PC-3 (cell line): ENCODE results near the gene SAMD13. TPM values are rescaled to one million over a fixed set of nuclear protein-coding genes. Genes with fewer than 3 reads are reported as not detected.
A peak's percentile ranks its signal among the peaks of the same experiment; 100 is the strongest.

Experiments
- ATAC-seq: fragments of 200-7000 bp; cut with Tn5 transposase; 2 replicates; pipeline ENCODE4 v1.9.1; 2020; ENCODE audit warnings: mild to moderate bottlenecking, moderate library complexity
- BruUV-seq: library from RNA; stranded (reverse); fragments of 400-500 nt; replicated peaks from 2 replicates; lab custom pipeline; 2021; lab: Mats Ljungman, UMichigan
- CTCF ChIA-PET: fragments of 300-600 bp; sonication (Branson Sonifier 250); formaldehyde crosslinking; loops from one replicate; lab custom pipeline; 2022; ENCODE audit warnings: antibody characterized with exemption; lab: Charles Lee
- POLR2A ChIA-PET: fragments of 300-600 bp; sonication (Branson Sonifier 250); formaldehyde crosslinking; loops from one replicate; lab custom pipeline; 2022; ENCODE audit warnings: antibody characterized with exemption; ENCODE audit not compliant: unreplicated experiment; lab: Charles Lee
- DNase-seq: peaks from one replicate; pipeline ENCODE4 v3.0.0-alpha.2; 2015
- H2AFZ ChIP-seq: fragments of 300-600 bp; sonication (generic); 2 replicates; pipeline ENCODE4 v1.6.0; 2016; ENCODE audit warnings: antibody characterized with exemption, low read length
- H3F3A ChIP-seq: fragments of 300-600 bp; sonication (generic); one replicate; pipeline ENCODE4 v1.6.0; 2017; ENCODE audit warnings: antibody characterized with exemption, low read length, control low read depth, mild to moderate bottlenecking; ENCODE audit not compliant: unreplicated experiment
- H3K27ac ChIP-seq: fragments of 300-600 bp; sonication (generic); 2 replicates; pipeline ENCODE4 v1.5.1; 2016; ENCODE audit warnings: mild to moderate bottlenecking, low read length
- H3K27me3 ChIP-seq: fragments of 300-600 bp; sonication (generic); 2 replicates; pipeline ENCODE4 v1.6.1; 2016; ENCODE audit warnings: low read length, mixed read lengths
- H3K36me3 ChIP-seq: fragments of 300-600 bp; sonication (generic); 2 replicates; pipeline ENCODE4 v1.6.1; 2016; ENCODE audit warnings: low read depth, mixed run types, low read length, mixed read lengths
- H3K4me1 ChIP-seq: fragments of 300-600 bp; sonication (generic); 2 replicates; pipeline ENCODE4 v1.5.1; 2016; ENCODE audit warnings: low read length; ENCODE audit not compliant: insufficient read depth
- H3K4me2 ChIP-seq: fragments of 300-600 bp; sonication (generic); 2 replicates; pipeline ENCODE4 v1.6.0; 2016; ENCODE audit warnings: low read length
- H3K4me3 ChIP-seq: fragments of 300-600 bp; sonication (generic); 2 replicates; pipeline ENCODE4 v1.5.1; 2016; ENCODE audit warnings: mild to moderate bottlenecking, low read length, mixed read lengths
- H3K79me2 ChIP-seq: fragments of 300-600 bp; sonication (generic); 2 replicates; pipeline ENCODE4 v1.6.1; 2017; ENCODE audit warnings: low read length, mixed read lengths
- H3K9ac ChIP-seq: fragments of 300-600 bp; sonication (generic); 2 replicates; pipeline ENCODE4 v1.6.0; 2016; ENCODE audit warnings: mild to moderate bottlenecking, low read length
- H3K9me2 ChIP-seq: fragments of 300-600 bp; sonication (generic); replicated peaks from 2 replicates; pipeline ENCODE4 v1.6.1; 2016; ENCODE audit warnings: mixed run types, low read length, mixed read lengths
- H3K9me3 ChIP-seq: fragments of 300-600 bp; sonication (generic); 2 replicates; pipeline ENCODE4 v1.6.1; 2016; ENCODE audit warnings: low read length, mixed read lengths
- H4K20me1 ChIP-seq: fragments of 300-600 bp; sonication (generic); 2 replicates; pipeline ENCODE4 v1.6.1; 2016; ENCODE audit warnings: low read length, mixed read lengths
- CTCF ChIP-seq: fragments of 300-600 bp; sonication (generic); conservative IDR thresholded peaks from 2 replicates; pipeline ENCODE4 v1.5.1; 2017; ENCODE audit warnings: antibody characterized with exemption, low read depth, mild to moderate bottlenecking, low read length
- EZH2 ChIP-seq: fragments of 300-600 bp; sonication (generic); IDR thresholded peaks from one replicate; pipeline ENCODE4 v1.6.1; 2017; ENCODE audit warnings: antibody characterized with exemption, mild to moderate bottlenecking, low read length; ENCODE audit not compliant: unreplicated experiment
- EZH2phosphoT487 ChIP-seq: fragments of 300-600 bp; sonication (generic); IDR thresholded peaks from 2 replicates; pipeline ENCODE4 v1.6.1; 2018; ENCODE audit warnings: mild to moderate bottlenecking, antibody characterized with exemption, low read length, borderline replicate concordance
- intact Hi-C: fragments of 100-400 bp; cut with micrococcal nuclease; formaldehyde crosslinking; loops from 2 replicates; pipeline ENCODE4 v1.9.0; 2023
- total RNA-seq: library from RNA; depleted of rRNA; stranded (reverse); fragments of >200 nt; gene quantifications from 2 replicates; pipeline ENCODE4 v1.2.3, GENCODE V29; 2014

Gene SAMD13
- total RNA-seq, 1 experiment from 2014 or later = 1.1 TPM

- no TSS peak for BruUV-seq
- DNase-seq (peak; percentile 47), ATAC-seq (no peak)
- Histone ChIP-seq H3K27me3 (no peaks in the 10 kb centered on the region), H3F3A (no peaks in the 10 kb centered on the region), H3K27ac (no peak overlapping the region), H3K36me3 (no peaks in the 10 kb centered on the region), H3K4me2 (no peak overlapping the region), H3K4me3 (no peak overlapping the region), H3K9me2 (no peaks in the 10 kb centered on the region), H2AFZ (no peak overlapping the region), H4K20me1 (no peaks in the 10 kb centered on the region), H3K79me2 (no peaks in the 10 kb centered on the region), H3K9ac (no peak overlapping the region), H3K4me1 (peaks cover 36% of the 10 kb centered on the region), H3K9me3 (no peaks in the 10 kb centered on the region)
- ChIA-PET CTCF (no interaction called here), POLR2A (no interaction called here)
- intact Hi-C loops = no loop called here
- TF ChIP-seq CTCF (no peak), EZH2 (no peak), EZH2phosphoT487 (no peak)
These were observed 80.6 kb downstream of the SAMD13 start for GRCh38 chr1:84382127-84382526.

GRCh38 chr1:84385347-84385746 is 83.8 kb downstream of the SAMD13 start:
- no peaks in the 10 kb centered on the region for H3K79me2 ChIP-seq
- no peak for DNase-seq
- no peak for TF ChIP-seq CTCF
- no peak for TF ChIP-seq EZH2
- TF ChIP-seq EZH2phosphoT487 = no peak
- H3K27me3 ChIP-seq = no peaks in the 10 kb centered on the region
- no peaks in the 10 kb centered on the region for H4K20me1 ChIP-seq
- no peak overlapping the region for H3K4me2 ChIP-seq
- CTCF ChIA-PET = no interaction called here
- H3K4me3 ChIP-seq = no peak overlapping the region
- intact Hi-C loops = no loop called here
- BruUV-seq = no TSS peak
- H3K9me3 ChIP-seq = no peaks in the 10 kb centered on the region
- H3F3A ChIP-seq = no peaks in the 10 kb centered on the region
- H3K9ac ChIP-seq = no peak overlapping the region
- H2AFZ ChIP-seq = no peak overlapping the region
- no peak overlapping the region for H3K27ac ChIP-seq
- peaks cover 18% of the 10 kb centered on the region for H3K4me1 ChIP-seq
- no peaks in the 10 kb centered on the region for H3K9me2 ChIP-seq
- no peaks in the 10 kb centered on the region for H3K36me3 ChIP-seq
- POLR2A ChIA-PET = no interaction called here
- no peak for ATAC-seq

GRCh38 chr1:84386716-84387479 is 85.4 kb downstream of the SAMD13 start:
- DNase-seq (peak; percentile 29), ATAC-seq (no peak)
- Histone ChIP-seq H3F3A (no peaks in the 10 kb centered on the region), H3K9me3 (no peaks in the 10 kb centered on the region), H3K4me1 (peaks cover 15% of the 10 kb centered on the region), H3K4me3 (no peak overlapping the region), H3K36me3 (no peaks in the 10 kb centered on the region), H3K4me2 (no peak overlapping the region), H3K27me3 (no peaks in the 10 kb centered on the region), H3K79me2 (no peaks in the 10 kb centered on the region), H4K20me1 (no peaks in the 10 kb centered on the region), H2AFZ (no peak overlapping the region), H3K9me2 (no peaks in the 10 kb centered on the region), H3K9ac (no peak overlapping the region), H3K27ac (no peak overlapping the region)
- BruUV-seq = no TSS peak
- intact Hi-C loops = no loop called here
- no peak for TF ChIP-seq CTCF
- CTCF ChIA-PET = no interaction called here
- POLR2A ChIA-PET = no interaction called here
